MCF 10A (cell line): Measurements from ENCODE around the gene COL6A1. TPM values are rescaled to one million over a fixed set of nuclear protein-coding genes. Genes with fewer than 3 reads are reported as not detected.

Source experiments
- BruUV-seq: library from RNA; stranded (reverse); fragments of 400-500 nt; replicated peaks from 2 replicates; lab custom pipeline; 2021; lab: Mats Ljungman, UMichigan
- CTCF ChIA-PET: fragments of 300-600 bp; sonication (Branson Sonifier 250); formaldehyde crosslinking; extraction: SDS; loops from one replicate; lab custom pipeline; 2021; ENCODE audit warnings: antibody characterized with exemption, inconsistent platforms; lab: Yijun Ruan, JAX
- POLR2A ChIA-PET: fragments of 300-600, 350-650 bp; sonication (Branson Sonifier 250); formaldehyde crosslinking; extraction: SDS; loops from one replicate; lab custom pipeline; 2020; ENCODE audit warnings: antibody characterized with exemption, inconsistent platforms; lab: Yijun Ruan, JAX
- DNase-seq: peaks from one replicate; pipeline ENCODE4 v3.0.0-alpha.2; 2018; ENCODE audit not compliant: unreplicated experiment
- H3K27ac Mint-ChIP-seq: one replicate; pipeline ENCODE4 v1.8.0; 2022; ENCODE audit warnings: mild to moderate bottlenecking, low read depth, mixed read lengths; ENCODE audit not compliant: unreplicated experiment
- H3K27me3 Mint-ChIP-seq: one replicate; pipeline ENCODE4 v1.8.0; 2022; ENCODE audit warnings: mixed read lengths; ENCODE audit not compliant: insufficient read depth, unreplicated experiment
- H3K36me3 Mint-ChIP-seq: one replicate; pipeline ENCODE4 v1.8.0; 2022; ENCODE audit warnings: mild to moderate bottlenecking, moderate library complexity, mixed read lengths; ENCODE audit not compliant: insufficient read depth, unreplicated experiment
- H3K4me1 Mint-ChIP-seq: one replicate; pipeline ENCODE4 v1.8.0; 2022; ENCODE audit warnings: mixed read lengths; ENCODE audit not compliant: insufficient read depth, unreplicated experiment
- H3K4me3 Mint-ChIP-seq: one replicate; pipeline ENCODE4 v1.8.0; 2022; ENCODE audit warnings: mild to moderate bottlenecking, moderate library complexity, mixed read lengths; ENCODE audit not compliant: unreplicated experiment
- H3K9me3 Mint-ChIP-seq: one replicate; pipeline ENCODE4 v1.8.0; 2022; ENCODE audit warnings: mixed read lengths; ENCODE audit not compliant: unreplicated experiment
- CTCF ChIP-seq: fragments of 200-600 bp; IDR thresholded peaks from one replicate; pipeline ENCODE4 v1.8.0; 2022; ENCODE audit warnings: antibody characterized with exemption, mild to moderate bottlenecking; ENCODE audit not compliant: unreplicated experiment
- intact Hi-C: fragments of 100-400 bp; cut with micrococcal nuclease; formaldehyde crosslinking; loops from 2 replicates; pipeline ENCODE4 v1.14.1; 2022
- total RNA-seq: library from RNA; stranded (reverse); gene quantifications from 2 replicates; pipeline ENCODE4 v1.2.3, GENCODE V29; 2022

Gene COL6A1
- total RNA-seq, 1 experiment from 2014 or later = 3.2 TPM

- H3K27ac Mint-ChIP-seq = no peak overlapping the region
- H3K9me3 Mint-ChIP-seq = peaks cover 7% of the 10 kb centered on the region
- H3K4me3 Mint-ChIP-seq = no peak overlapping the region
- no peaks in the 10 kb centered on the region for H3K4me1 Mint-ChIP-seq
- intact Hi-C loops = no loop called here
- no peaks in the 10 kb centered on the region for H3K36me3 Mint-ChIP-seq
- H3K27me3 Mint-ChIP-seq = peaks cover 11% of the 10 kb centered on the region
- ChIA-PET CTCF (no interaction called here), POLR2A (no interaction called here)
- no peak for DNase-seq
- BruUV-seq = no TSS peak
- no peak for TF ChIP-seq CTCF
These were observed 56.1 kb downstream of the COL6A1 start for GRCh38 chr21:46037331-46038325.

- Mint-ChIP-seq H3K27me3 (peaks cover 11% of the 10 kb centered on the region), H3K36me3 (no peaks in the 10 kb centered on the region), H3K9me3 (peaks cover 7% of the 10 kb centered on the region), H3K27ac (no peak overlapping the region), H3K4me3 (no peak overlapping the region), H3K4me1 (no peaks in the 10 kb centered on the region)
- DNase-seq = no peak
- TF ChIP-seq CTCF = no peak
- POLR2A ChIA-PET = no interaction called here
- intact Hi-C loops = no loop called here
- BruUV-seq = no TSS peak
- CTCF ChIA-PET = no interaction called here
These were observed 56.8 kb downstream of the COL6A1 start for GRCh38 chr21:46038341-46038829.

- DNase-seq = peak; percentile 32
- POLR2A ChIA-PET = no interaction called here
- H3K4me1 Mint-ChIP-seq = no peaks in the 10 kb centered on the region
- no peak for TF ChIP-seq CTCF
- H3K9me3 Mint-ChIP-seq = peaks cover 7% of the 10 kb centered on the region
- peaks cover 11% of the 10 kb centered on the region for H3K27me3 Mint-ChIP-seq
- CTCF ChIA-PET = interaction anchor here (0.6 kb wide), 1 partner anchor 351 kb away, joined by 4 read pairs; no protein-coding TSS in a partner anchor
- no TSS peak for BruUV-seq
- intact Hi-C loops = no loop called here
- H3K27ac Mint-ChIP-seq = no peak overlapping the region
- H3K36me3 Mint-ChIP-seq = no peaks in the 10 kb centered on the region
- no peak overlapping the region for H3K4me3 Mint-ChIP-seq
These were observed 57.4 kb downstream of the COL6A1 start for GRCh38 chr21:46038871-46039397.
